Central memory CD8-positive, alpha-beta T cell (primary cell): ENCODE results near the gene BBC3.

ENCODE experiments used
- ATAC-seq: fragments of 150-1000 bp; cut with Tn5 transposase; replicated peaks from 2 replicates; pipeline ENCODE4 v1.10.0; 2022; ENCODE audit warnings: mild to moderate bottlenecking, moderate FRiP score, moderate number of reproducible peaks; ENCODE audit not compliant: poor library complexity, severe bottlenecking; ENCODE audit errors: extremely low read depth
- DNase-seq, 2 donors: peaks; one replicate each; pipeline ENCODE4 v3.0.0; 2021; ENCODE audit warnings: low spot score in 2 of 2
- H3K27ac Mint-ChIP-seq: one replicate; pipeline ENCODE4 v1.8.0; 2022; ENCODE audit warnings: low read depth, mild to moderate bottlenecking, moderate library complexity, mixed read lengths
- H3K27me3 Mint-ChIP-seq: one replicate; pipeline ENCODE4 v1.8.0; 2022; ENCODE audit warnings: mixed read lengths
- H3K36me3 Mint-ChIP-seq: one replicate; pipeline ENCODE4 v1.8.0; 2022; ENCODE audit warnings: mild to moderate bottlenecking, moderate library complexity, mixed read lengths; ENCODE audit not compliant: insufficient read depth
- H3K4me1 Mint-ChIP-seq: one replicate; pipeline ENCODE4 v1.8.0; 2022; ENCODE audit warnings: mixed read lengths
- H3K4me3 Mint-ChIP-seq: one replicate; pipeline ENCODE4 v1.8.0; 2022; ENCODE audit warnings: mild to moderate bottlenecking, moderate library complexity, mixed read lengths
- H3K9me3 Mint-ChIP-seq: one replicate; pipeline ENCODE4 v1.8.0; 2022; ENCODE audit warnings: mixed read lengths

BBC3 gene

GRCh38 chr19:47236072-47236675 lies 5.2 kb upstream of the BBC3 start:
- no peak overlapping the region for H3K4me3 Mint-ChIP-seq
- no peaks in the 10 kb centered on the region for H3K27me3 Mint-ChIP-seq
- H3K9me3 Mint-ChIP-seq = no peaks in the 10 kb centered on the region
- no peak for DNase-seq
- no peak for ATAC-seq
- no peak overlapping the region for H3K27ac Mint-ChIP-seq
- H3K36me3 Mint-ChIP-seq = peaks cover 16% of the 10 kb centered on the region
- H3K4me1 Mint-ChIP-seq = peaks cover 23% of the 10 kb centered on the region

GRCh38 chr19:47232422-47233211 lies 1.6 kb upstream of the BBC3 start:
- Mint-ChIP-seq H3K27me3 (no peaks in the 10 kb centered on the region), H3K36me3 (peaks cover 15% of the 10 kb centered on the region), H3K27ac (peak overlapping the region; percentile 83)

DNA sequence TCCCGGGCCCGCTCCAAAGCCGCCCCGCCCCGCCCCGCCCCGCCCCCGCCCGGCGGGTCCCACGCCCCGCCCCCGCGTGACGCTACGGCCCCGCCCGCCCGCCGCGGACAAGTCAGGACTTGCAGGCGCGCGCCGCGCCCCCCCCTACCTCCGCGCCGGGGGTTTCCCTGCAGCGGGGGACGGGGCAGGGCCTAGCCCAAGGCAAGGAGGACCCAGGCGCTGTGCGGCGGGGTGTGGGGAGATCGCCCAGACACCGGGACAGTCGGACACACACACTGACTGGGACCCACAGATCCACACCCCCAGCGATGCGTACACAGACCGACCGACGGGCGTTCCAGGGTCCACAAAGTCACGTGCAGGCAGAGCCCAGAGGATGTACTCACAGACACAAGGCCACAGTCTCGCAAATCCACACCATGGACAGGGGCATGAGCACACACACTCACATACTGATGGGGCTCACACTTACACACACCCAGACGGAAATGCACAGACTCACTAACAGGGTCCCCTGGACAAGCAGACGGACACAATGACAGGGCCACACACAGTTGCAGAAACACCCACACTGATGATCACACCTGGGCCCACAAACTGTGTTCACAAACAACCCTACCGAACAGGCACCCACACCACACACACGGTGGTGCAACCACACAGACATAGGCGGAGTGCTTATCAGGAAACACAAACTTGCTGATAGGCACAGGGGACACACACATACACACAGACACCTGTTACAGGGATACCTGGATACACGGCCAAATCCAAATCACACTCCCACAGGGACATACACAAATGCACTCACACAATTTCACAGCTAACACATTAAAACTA lies 436 bp upstream of the BBC3 start:
- peak; percentile 76 to 88 for DNase-seq
- Mint-ChIP-seq H3K4me3 (peak overlapping the region; percentile 70), H3K36me3 (peaks cover 24% of the 10 kb centered on the region), H3K27me3 (no peaks in the 10 kb centered on the region), H3K9me3 (no peaks in the 10 kb centered on the region), H3K27ac (peak overlapping the region; percentile 83), H3K4me1 (peaks cover 18% of the 10 kb centered on the region)
- peak; percentile 59 for ATAC-seq

More at GRCh38 chr19:47232422-47233211, 1.6 kb upstream of the BBC3 start:
- Mint-ChIP-seq H3K4me1 (peaks cover 18% of the 10 kb centered on the region), H3K4me3 (peak overlapping the region; percentile 70), H3K9me3 (no peaks in the 10 kb centered on the region)
- no peak for ATAC-seq
- no peak for DNase-seq

GRCh38 chr19:47230054-47230920 lies 712 bp downstream of the BBC3 start:
- Mint-ChIP-seq H3K27me3 (no peaks in the 10 kb centered on the region), H3K36me3 (peaks cover 33% of the 10 kb centered on the region), H3K4me1 (peaks cover 23% of the 10 kb centered on the region), H3K4me3 (no peak overlapping the region), H3K27ac (no peak overlapping the region), H3K9me3 (no peaks in the 10 kb centered on the region)
- DNase-seq = peak; percentile 88 to 89
- ATAC-seq = peak; percentile 34

DNA sequence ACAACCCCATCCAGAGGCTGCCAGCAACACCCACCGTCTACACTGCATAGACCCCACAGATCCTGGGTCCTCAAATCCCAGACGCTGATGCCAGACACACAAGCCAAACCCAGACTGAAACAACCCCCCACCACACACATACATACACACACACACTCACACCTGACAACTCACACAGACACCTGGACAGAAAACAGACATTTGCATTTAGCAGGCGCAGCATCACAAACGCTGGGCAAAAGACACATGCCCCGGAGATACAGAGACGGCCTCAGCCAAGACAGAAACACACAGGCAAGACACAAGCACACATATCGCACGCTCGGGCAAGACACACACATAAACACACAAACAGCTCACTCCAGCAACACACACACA lies 1.3 kb downstream of the BBC3 start:
- Mint-ChIP-seq H3K4me1 (peaks cover 24% of the 10 kb centered on the region), H3K4me3 (no peak overlapping the region), H3K27me3 (no peaks in the 10 kb centered on the region), H3K27ac (no peak overlapping the region), H3K9me3 (no peaks in the 10 kb centered on the region), H3K36me3 (peaks cover 34% of the 10 kb centered on the region)
- DNase-seq (no peak), ATAC-seq (no peak)

DNA sequence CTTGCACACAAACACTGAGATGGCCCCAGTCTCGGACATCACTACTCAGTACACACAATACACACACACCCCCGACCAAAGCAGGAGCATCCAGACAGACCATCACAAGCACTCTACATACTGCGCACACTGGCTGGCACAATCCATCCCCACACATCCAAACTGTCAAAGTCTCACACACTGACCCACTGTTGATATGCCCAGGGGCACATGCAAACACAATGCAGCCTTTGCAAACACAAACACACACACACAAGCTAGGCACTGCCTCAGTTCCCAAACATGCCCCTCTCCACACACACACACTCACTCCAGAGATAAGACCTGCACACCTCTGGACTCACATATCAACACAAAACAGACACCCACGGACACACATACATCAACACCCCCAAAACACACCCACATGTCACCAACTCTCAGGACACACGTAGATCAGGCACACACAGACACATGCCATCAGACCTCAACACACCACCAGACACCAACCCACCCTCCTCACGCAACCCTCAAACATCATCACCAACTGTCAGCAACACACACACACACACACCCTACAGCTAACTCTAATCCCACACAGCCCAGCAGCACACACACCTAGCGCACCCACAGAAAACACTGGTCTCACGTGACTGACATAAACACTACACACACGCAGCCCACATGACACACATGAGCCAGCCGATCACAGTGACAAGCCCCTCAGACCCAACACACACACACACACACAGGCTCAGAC lies 1.9 kb downstream of the BBC3 start:
- DNase-seq (peak in 1 of 2 donors; percentile 40), ATAC-seq (peak; percentile 3)
- no peak overlapping the region for H3K4me3 Mint-ChIP-seq
- H3K27me3 Mint-ChIP-seq = no peaks in the 10 kb centered on the region
- H3K4me1 Mint-ChIP-seq = peaks cover 24% of the 10 kb centered on the region
- no peak overlapping the region for H3K27ac Mint-ChIP-seq
- H3K9me3 Mint-ChIP-seq = no peaks in the 10 kb centered on the region
- peaks cover 34% of the 10 kb centered on the region for H3K36me3 Mint-ChIP-seq

- Mint-ChIP-seq H3K36me3 (peaks cover 35% of the 10 kb centered on the region), H3K27me3 (no peaks in the 10 kb centered on the region), H3K27ac (no peak overlapping the region), H3K4me3 (no peak overlapping the region), H3K4me1 (peaks cover 24% of the 10 kb centered on the region), H3K9me3 (no peaks in the 10 kb centered on the region)
- DNase-seq (peak; percentile 31 to 32), ATAC-seq (no peak)
These were observed 2.6 kb downstream of the BBC3 start for GRCh38 chr19:47228168-47228936.

GRCh38 chr19:47227352-47228167 lies 3.4 kb downstream of the BBC3 start:
- no peaks in the 10 kb centered on the region for H3K27me3 Mint-ChIP-seq
- DNase-seq (no peak), ATAC-seq (no peak)
- H3K4me1 Mint-ChIP-seq = peaks cover 18% of the 10 kb centered on the region
- H3K9me3 Mint-ChIP-seq = no peaks in the 10 kb centered on the region
- no peak overlapping the region for H3K4me3 Mint-ChIP-seq
- peaks cover 35% of the 10 kb centered on the region for H3K36me3 Mint-ChIP-seq
- peak overlapping the region; percentile 79 for H3K27ac Mint-ChIP-seq

GRCh38 chr19:47226426-47227351 lies 4.3 kb downstream of the BBC3 start:
- Mint-ChIP-seq H3K27me3 (no peaks in the 10 kb centered on the region), H3K27ac (peak overlapping the region; percentile 79), H3K4me3 (no peak overlapping the region), H3K4me1 (peaks cover 10% of the 10 kb centered on the region), H3K9me3 (no peaks in the 10 kb centered on the region), H3K36me3 (peaks cover 36% of the 10 kb centered on the region)
- ATAC-seq (no peak), DNase-seq (no peak)
